ENCODE measurements around the gene ROCK2.
A peak's percentile ranks its signal among the peaks of the same experiment; 100 is the strongest.

Gene ROCK2

GRCh38 chr2:11154923-11155380, 189.5 kb downstream of the ROCK2 start:
- DNase-seq (ENCODE audit: extremely low read depth, low read depth): peak; percentile 93
- no peak for TF ChIP-seq CTCF (IDR thresholded peaks at IDR 0.05; ENCODE audit: low read depth, low read length)

- DNase-seq (ENCODE audit: extremely low read depth, low read depth): no peak
- no peak for TF ChIP-seq CTCF (IDR thresholded peaks at IDR 0.05; ENCODE audit: low read depth, low read length)
Observed at GRCh38 chr2:11154016-11154922, 190.2 kb downstream of the ROCK2 start.

GRCh38 chr2:11152591-11152990, 191.8 kb downstream of the ROCK2 start:
- no peak for TF ChIP-seq CTCF (IDR thresholded peaks at IDR 0.05; ENCODE audit: low read depth, low read length)
- DNase-seq (ENCODE audit: extremely low read depth, low read depth): no peak

- no peak for DNase-seq (ENCODE audit: extremely low read depth, low read depth)
- no peak for TF ChIP-seq CTCF (IDR thresholded peaks at IDR 0.05; ENCODE audit: low read depth, low read length)
Observed at GRCh38 chr2:11147263-11147662, 197.2 kb downstream of the ROCK2 start.

- TF ChIP-seq CTCF (IDR thresholded peaks at IDR 0.05; ENCODE audit: low read depth, low read length): no peak
- no peak for DNase-seq (ENCODE audit: extremely low read depth, low read depth)
Observed at GRCh38 chr2:11146076-11146475, 198.4 kb downstream of the ROCK2 start.

GRCh38 chr2:11145350-11145749, 199.1 kb downstream of the ROCK2 start:
- no peak for DNase-seq (ENCODE audit: extremely low read depth, low read depth)
- no peak for TF ChIP-seq CTCF (IDR thresholded peaks at IDR 0.05; ENCODE audit: low read depth, low read length)

- TF ChIP-seq CTCF (IDR thresholded peaks at IDR 0.05; ENCODE audit: low read depth, low read length): no peak
- DNase-seq (ENCODE audit: extremely low read depth, low read depth): no peak
Observed at GRCh38 chr2:11144738-11145079, 199.7 kb downstream of the ROCK2 start.

All from AG09319 (cell line).